ENCODE measurements around the gene RAB39A. TPM values are rescaled to one million over a fixed set of nuclear protein-coding genes. Genes with fewer than 3 reads are reported as not detected.

Gene RAB39A
- total and polyA plus RNA-seq, 9 of the 15 experiments (the other 6 are each of a cell fraction or from before 2014, with no cell fraction given), result not detected

GRCh38 chr11:108007819-108008218, 79.6 kb downstream of the RAB39A start:
- Histone ChIP-seq H3K36me3 (ENCODE audit: control insufficient read depth, insufficient read depth, low read length) (no peaks in the 10 kb centered on the region), H3K4me2 (ENCODE audit: insufficient read depth, low read length) (no peak overlapping the region), H3K4me1 (replicated peaks in 1 of 2; ENCODE audit: control insufficient read depth in 2 of 2, insufficient read depth in 2 of 2, low read length in 2 of 2) (peaks cover 1 to 17% of the 10 kb centered on the region in 2 experiments; a peak in 3 of 5 replicates), H3K27ac (ENCODE audit: extremely low read depth, low read depth, low read length) (no peak overlapping the region), H3K27me3 (ENCODE audit: control insufficient read depth in 2 of 2, insufficient read depth in 2 of 2, low read length in 2 of 2) (no peaks in the 10 kb centered on the region), H3K79me2 (ENCODE audit: control insufficient read depth, insufficient read depth, low read length) (peaks cover 41% of the 10 kb centered on the region), H2AFZ (ENCODE audit: low read depth, low read length) (no peak overlapping the region), H3K9me1 (ENCODE audit: control insufficient read depth, insufficient read depth, low read length) (no peaks in the 10 kb centered on the region), H3K9ac (ENCODE audit: insufficient read depth in 1 of 2, low read depth in 2 of 2, low read length in 2 of 2) (no peak overlapping the region), H4K20me1 (replicated peaks; ENCODE audit: control insufficient read depth, insufficient read depth, low read length) (no peaks in the 10 kb centered on the region), H3K9me3 (replicated peaks; ENCODE audit: control insufficient read depth, insufficient read depth, low read depth, low read length) (no peaks in the 10 kb centered on the region), H3K4me3 (no peak overlapping the region)
- intact Hi-C loops (cut with micrococcal nuclease), result loop anchor here (2.0 to 5.0 kb wide), 3 partner anchors 19 to 639 kb away; partner anchors contain the start of genes ATM and NPAT
- in situ Hi-C loops (cut with MboI), result loop anchor here (10.0 kb wide), 1 partner anchor 647 kb away; no protein-coding TSS in a partner anchor
- ChIA-PET CTCF (ENCODE audit: low intra/inter-chr PET ratio) (no interaction called here), POLR2A (no interaction called here)
- no TSS peak for BruUV-seq (replicated peaks)
- ATAC-seq, result no peak
- no peak for DNase-seq (ENCODE audit: extremely low read depth in 1 of 4, low spot score in 3 of 4)
- 86% methylated on average over 14 of the region's 18 CpGs for WGBS (ENCODE audit: insufficient coverage, low coverage, missing lambda C conversion rate)
- FAIRE-seq, result no peak
- TF ChIP-seq, protein P1, sequence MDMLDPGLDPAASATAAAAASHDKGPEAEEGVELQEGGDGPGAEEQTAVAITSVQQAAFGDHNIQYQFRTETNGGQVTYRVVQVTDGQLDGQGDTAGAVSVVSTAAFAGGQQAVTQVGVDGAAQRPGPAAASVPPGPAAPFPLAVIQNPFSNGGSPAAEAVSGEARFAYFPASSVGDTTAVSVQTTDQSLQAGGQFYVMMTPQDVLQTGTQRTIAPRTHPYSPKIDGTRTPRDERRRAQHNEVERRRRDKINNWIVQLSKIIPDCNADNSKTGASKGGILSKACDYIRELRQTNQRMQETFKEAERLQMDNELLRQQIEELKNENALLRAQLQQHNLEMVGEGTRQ (CRISPR knock-in tag; IDR thresholded peaks at IDR 0.05), result no peak
- TF ChIP-seq RFX5 (IDR thresholded peaks at IDR 0.05; ENCODE audit: low read depth, low read length) (no peak), HEY1 (CRISPR knock-in tag; IDR thresholded peaks at IDR 0.05; ENCODE audit: borderline replicate concordance) (no peak), PHB (CRISPR knock-in tag; IDR thresholded peaks at IDR 0.05) (no peak), TRIM24 (IDR thresholded peaks at IDR 0.05) (no peak), PHTF2 (CRISPR knock-in tag; IDR thresholded peaks at IDR 0.05) (no peak), TEAD4 (IDR thresholded peaks at IDR 0.05; ENCODE audit: low read length) (no peak), TEAD4 (CRISPR knock-in tag; IDR thresholded peaks at IDR 0.05; ENCODE audit: borderline replicate concordance) (no peak), ZNF24 (IDR thresholded peaks at IDR 0.05) (no peak), THAP7 (CRISPR knock-in tag; IDR thresholded peaks at IDR 0.05) (no peak), RAD21 (CRISPR knock-in tag; conservative IDR thresholded peaks at IDR 0.05 in 1 of 2, IDR thresholded peaks at IDR 0.05 in 1 of 2) (no peak), EP400 (IDR thresholded peaks at IDR 0.05) (no peak), MTA1 (IDR thresholded peaks at IDR 0.05; ENCODE audit: borderline replicate concordance) (no peak), CBFB (CRISPR knock-in tag; IDR thresholded peaks at IDR 0.05) (no peak)
- TF ChIP-seq, protein P2, sequence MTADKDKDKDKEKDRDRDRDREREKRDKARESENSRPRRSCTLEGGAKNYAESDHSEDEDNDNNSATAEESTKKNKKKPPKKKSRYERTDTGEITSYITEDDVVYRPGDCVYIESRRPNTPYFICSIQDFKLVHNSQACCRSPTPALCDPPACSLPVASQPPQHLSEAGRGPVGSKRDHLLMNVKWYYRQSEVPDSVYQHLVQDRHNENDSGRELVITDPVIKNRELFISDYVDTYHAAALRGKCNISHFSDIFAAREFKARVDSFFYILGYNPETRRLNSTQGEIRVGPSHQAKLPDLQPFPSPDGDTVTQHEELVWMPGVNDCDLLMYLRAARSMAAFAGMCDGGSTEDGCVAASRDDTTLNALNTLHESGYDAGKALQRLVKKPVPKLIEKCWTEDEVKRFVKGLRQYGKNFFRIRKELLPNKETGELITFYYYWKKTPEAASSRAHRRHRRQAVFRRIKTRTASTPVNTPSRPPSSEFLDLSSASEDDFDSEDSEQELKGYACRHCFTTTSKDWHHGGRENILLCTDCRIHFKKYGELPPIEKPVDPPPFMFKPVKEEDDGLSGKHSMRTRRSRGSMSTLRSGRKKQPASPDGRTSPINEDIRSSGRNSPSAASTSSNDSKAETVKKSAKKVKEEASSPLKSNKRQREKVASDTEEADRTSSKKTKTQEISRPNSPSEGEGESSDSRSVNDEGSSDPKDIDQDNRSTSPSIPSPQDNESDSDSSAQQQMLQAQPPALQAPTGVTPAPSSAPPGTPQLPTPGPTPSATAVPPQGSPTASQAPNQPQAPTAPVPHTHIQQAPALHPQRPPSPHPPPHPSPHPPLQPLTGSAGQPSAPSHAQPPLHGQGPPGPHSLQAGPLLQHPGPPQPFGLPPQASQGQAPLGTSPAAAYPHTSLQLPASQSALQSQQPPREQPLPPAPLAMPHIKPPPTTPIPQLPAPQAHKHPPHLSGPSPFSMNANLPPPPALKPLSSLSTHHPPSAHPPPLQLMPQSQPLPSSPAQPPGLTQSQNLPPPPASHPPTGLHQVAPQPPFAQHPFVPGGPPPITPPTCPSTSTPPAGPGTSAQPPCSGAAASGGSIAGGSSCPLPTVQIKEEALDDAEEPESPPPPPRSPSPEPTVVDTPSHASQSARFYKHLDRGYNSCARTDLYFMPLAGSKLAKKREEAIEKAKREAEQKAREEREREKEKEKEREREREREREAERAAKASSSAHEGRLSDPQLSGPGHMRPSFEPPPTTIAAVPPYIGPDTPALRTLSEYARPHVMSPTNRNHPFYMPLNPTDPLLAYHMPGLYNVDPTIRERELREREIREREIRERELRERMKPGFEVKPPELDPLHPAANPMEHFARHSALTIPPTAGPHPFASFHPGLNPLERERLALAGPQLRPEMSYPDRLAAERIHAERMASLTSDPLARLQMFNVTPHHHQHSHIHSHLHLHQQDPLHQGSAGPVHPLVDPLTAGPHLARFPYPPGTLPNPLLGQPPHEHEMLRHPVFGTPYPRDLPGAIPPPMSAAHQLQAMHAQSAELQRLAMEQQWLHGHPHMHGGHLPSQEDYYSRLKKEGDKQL (CRISPR knock-in tag; IDR thresholded peaks at IDR 0.05; ENCODE audit: borderline replicate concordance), result no peak
